HS-27A (cell line): ENCODE measurements around the gene SETBP1.

Experiments used
- DNase-seq: peaks from one replicate; pipeline ENCODE4 v3.0.0-alpha.2; 2012; ENCODE audit warnings: low read depth, missing footprints

SETBP1 gene

DNA sequence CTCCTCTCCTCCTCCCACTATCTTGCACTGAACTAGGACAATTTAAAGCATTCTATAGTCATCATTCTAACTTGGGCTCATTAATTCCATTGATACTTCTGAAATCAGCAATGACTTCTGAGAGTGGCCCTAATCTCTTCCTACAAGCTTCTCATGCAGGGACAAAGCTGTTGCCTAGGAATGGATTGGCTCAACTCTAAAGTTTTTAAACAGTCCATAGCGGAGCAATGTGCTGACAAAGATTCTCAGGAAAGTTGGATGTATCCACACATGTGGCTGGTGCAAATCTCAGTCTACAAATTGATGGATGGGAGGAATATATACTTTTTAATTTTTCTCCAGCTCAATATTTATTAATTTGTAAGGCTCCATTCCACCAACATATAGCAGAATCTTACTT, 388.9 kb downstream of the SETBP1 start:
- no peak for DNase-seq

GRCh38 chr18:45071956-45072355, 391.3 kb downstream of the SETBP1 start:
- no peak for DNase-seq

- DNase-seq: no peak
Observed at GRCh38 chr18:45073556-45073955, 392.9 kb downstream of the SETBP1 start.

GRCh38 chr18:45081566-45082181, 401.0 kb downstream of the SETBP1 start:
- DNase-seq: no peak

DNA sequence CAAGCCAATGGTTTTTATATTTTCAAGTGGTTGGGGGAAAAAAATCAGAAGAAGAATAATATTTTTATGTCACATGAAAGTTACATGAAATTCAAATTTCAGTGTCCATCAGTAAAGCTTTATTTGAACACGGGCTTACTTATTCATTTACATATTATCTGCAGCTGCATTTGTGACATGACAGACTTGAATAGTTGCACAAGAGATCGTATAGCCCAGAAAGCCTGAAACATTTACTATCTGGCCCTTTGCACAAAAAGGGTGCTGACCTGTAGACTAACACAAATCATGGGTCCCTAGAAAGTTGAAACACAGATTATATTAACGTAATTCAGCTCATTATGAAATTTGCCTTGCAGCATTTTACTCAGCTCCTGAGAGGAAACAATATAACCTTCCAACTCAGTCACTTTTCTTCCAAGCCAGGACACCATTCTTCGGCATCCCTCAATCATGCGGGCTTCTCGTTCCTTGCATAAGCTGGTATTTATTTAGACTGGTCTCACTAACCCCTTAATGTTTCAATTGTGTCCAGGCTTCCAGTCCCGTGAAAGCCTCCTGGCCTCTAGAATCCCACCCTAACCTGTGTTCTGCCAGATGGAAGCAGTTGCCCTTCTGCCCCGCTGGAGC, 402.7 kb downstream of the SETBP1 start:
- no peak for DNase-seq

DNA sequence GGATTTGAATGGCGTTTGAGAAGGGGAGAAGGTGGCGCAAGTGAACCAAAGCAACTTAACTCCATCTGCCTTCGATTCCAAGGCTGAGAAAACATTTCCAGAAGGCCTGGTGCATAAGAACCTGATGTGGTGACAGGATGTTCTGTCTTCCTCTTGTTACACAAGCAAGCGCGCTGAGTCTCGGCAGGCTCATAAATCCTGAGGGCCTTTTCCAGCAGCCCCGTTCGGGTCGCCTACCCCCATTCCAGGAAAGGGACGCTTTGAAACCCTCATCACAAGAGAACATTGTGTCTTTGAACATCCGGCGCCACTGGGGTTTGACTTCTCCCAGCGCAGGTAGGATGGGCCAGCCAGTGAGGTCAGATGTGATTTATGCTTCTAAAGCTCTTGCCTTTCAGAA, 403.5 kb downstream of the SETBP1 start:
- DNase-seq: no peak

DNA sequence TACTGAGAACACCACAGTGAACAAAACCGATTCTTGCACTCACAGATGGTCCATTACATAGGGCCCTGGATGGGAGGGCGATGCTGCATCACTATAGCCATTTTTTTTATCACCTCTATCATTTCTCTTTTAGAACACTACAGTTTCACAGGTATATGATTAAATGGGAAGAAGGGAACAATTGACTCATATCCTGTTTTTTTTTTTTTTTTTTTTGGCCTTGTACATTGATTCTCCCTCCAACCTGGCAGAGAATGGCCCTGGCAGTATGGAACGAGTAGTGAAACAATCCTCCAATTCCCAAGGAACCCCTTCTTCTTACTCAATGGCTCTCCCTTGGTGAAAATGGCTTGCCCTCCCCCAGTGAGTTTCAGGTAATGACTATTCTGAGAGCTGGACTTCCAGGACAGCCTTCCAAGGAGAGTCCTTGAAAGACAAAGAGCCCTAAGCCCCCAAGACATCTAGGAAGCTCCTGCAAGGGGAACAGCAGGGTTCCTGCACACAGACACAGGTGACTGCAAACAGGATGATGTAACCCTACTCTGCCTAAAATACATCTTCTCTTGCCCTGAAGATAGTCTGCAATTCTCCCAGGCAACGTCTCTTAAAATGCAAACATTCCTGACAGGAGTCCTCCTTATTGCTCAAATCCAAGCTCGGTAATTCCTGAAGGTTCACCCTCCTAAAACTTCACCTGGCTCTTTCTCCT, 405.4 kb downstream of the SETBP1 start:
- no peak for DNase-seq

- DNase-seq: no peak
Observed at GRCh38 chr18:45086777-45087176, 406.1 kb downstream of the SETBP1 start.

GRCh38 chr18:45090526-45091140, 409.9 kb downstream of the SETBP1 start:
- DNase-seq: no peak

GRCh38 chr18:45100321-45101105, 419.8 kb downstream of the SETBP1 start:
- no peak for DNase-seq

- DNase-seq: no peak
Observed at GRCh38 chr18:45102126-45102525, 421.4 kb downstream of the SETBP1 start.

- DNase-seq: no peak
Observed at GRCh38 chr18:45102863-45103262, 422.2 kb downstream of the SETBP1 start.

DNA sequence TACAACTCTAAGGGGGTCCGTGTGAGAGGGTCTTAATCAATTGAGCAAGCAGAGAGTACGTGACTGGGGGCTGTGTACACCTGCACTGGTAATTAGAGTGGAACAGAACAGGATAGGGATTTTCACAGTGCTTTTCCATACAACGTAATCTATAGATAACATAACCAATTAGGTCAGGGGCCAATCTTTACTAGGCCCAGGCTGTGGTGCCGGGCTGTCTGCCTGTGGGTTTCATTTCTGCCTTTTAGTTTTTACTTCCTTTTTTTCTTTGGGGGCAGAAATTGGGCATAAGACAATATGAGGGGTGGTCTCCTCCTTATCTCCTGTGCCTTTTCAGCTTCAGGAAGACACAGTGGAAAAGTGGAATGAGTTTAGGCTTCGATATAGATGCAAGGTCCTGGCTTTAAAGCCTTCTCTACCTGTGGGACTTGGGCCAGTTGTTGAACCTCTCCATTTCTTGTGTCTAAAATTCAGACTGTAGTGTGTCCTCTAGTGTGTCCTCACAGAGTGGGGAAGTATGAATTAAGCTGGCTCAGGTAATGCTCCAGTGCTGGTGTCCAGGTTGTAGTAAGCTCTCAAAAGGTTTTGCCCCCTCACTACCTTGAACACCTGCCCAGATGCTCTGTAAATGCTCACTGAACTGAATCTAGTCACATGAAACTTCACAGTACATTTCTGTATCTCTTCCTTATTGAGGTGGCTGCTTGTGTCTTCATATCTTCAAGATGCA, 422.8 kb downstream of the SETBP1 start:
- DNase-seq: no peak

- no peak for DNase-seq
Observed at GRCh38 chr18:45104049-45104395, 423.3 kb downstream of the SETBP1 start.

GRCh38 chr18:45106331-45106774, 425.7 kb downstream of the SETBP1 start:
- DNase-seq: no peak

- DNase-seq: no peak
Observed at GRCh38 chr18:45107425-45107824, 426.7 kb downstream of the SETBP1 start.

DNA sequence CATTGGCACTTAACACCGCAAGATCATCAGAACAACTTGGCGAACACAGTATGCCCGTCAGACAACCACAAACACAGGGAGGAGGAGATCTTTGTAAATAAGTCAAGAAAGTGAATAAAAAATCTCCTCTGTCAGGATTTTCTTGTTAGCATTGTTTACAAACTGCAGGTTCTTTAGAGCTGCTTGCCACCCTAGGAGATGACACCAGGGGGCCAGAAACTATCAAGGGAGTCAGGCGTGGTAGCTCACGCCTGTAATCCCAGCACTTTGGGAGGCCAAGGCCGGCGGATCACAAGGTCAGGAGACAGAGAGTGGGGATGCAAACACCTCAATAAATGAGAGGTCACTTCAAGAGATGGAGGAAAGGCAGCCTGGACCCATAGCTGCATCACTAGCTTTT, 428.1 kb downstream of the SETBP1 start:
- DNase-seq: no peak

GRCh38 chr18:45109271-45109670, 428.6 kb downstream of the SETBP1 start:
- no peak for DNase-seq

DNA sequence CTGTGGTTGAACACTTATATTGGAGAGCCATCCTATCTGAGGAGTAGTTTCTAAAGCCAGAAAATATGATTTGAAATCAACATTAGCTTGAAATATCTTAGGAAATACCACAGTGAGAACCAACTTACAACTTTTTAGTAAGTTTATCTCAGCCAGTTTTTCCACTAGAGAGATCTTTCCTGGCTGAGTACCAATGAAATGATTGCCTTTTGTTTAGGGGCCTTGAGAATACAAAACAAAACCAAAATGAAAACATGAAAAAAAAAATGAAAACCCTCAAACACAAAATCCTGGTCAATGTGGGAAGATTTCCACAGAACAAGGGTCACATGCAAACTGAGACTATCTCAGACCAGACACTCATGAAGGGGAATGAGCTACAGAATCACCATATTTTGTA, 429.0 kb downstream of the SETBP1 start:
- DNase-seq: no peak

DNA sequence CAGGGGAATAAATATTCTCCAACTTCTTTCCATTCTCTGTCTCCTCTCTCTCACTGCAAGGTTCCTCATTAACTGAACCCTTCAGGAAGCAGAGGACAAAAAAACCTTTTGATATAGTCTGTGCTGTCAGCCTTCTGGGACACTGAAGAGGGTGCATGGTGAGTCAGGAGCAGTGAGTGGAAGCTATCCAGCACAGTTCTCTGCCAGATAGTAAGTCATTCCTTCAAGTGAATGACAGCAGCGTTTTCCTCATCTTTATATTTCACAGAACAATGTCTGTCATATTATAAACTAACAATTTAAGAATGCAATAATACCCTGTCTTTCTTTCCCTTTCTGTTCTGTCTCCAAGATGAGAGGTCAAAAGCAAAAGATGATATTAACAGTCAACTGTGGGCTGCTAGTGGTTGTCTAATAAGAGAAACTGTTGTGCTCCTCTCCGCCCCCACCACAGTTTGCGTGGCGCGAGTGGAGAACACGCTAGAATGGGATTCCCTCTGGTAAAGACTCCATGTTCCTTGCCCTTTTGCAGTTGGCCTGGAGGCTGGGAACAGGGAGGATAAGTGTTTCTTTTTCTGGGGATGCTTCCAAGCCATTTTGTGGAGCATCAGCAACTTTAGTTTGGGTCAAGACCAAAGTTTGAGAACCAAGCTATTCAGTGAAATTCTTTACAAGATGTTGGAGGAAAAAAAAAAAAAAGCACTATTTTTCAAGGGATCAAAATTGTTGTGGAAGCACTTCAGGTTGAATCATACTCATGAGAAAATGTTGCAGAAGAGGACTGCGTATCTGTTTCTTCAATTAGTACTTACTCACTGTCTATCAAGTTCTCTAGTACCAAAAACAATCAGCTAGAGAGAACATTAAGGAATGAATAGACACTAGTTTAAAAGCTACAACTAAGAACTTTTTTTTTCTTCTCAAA, 430.2 kb downstream of the SETBP1 start:
- DNase-seq: no peak

GRCh38 chr18:45111502-45111848, 430.8 kb downstream of the SETBP1 start:
- DNase-seq: no peak
